Loucy (cell line): ENCODE data around the gene CACNG5.

Source experiments
- EZH2phosphoT487 ChIP-seq: fragments of 200-600 bp; IDR thresholded peaks from 2 replicates; pipeline ENCODE4 v1.6.1; 2018; ENCODE audit warnings: antibody characterized with exemption, mild to moderate bottlenecking, moderate library complexity, borderline replicate concordance
- TF ChIP-seq, protein P1 (sequence below): fragments of 200-600 bp; sonication (generic); conservative IDR thresholded peaks from 2 replicates; pipeline ENCODE4 v1.5.1; 2014; ENCODE audit warnings: mild to moderate bottlenecking, antibody characterized with exemption, low read length

GRCh38 chr17:66842505-66842904 lies 7.6 kb downstream of the CACNG5 start:
- TF ChIP-seq, protein P1, sequence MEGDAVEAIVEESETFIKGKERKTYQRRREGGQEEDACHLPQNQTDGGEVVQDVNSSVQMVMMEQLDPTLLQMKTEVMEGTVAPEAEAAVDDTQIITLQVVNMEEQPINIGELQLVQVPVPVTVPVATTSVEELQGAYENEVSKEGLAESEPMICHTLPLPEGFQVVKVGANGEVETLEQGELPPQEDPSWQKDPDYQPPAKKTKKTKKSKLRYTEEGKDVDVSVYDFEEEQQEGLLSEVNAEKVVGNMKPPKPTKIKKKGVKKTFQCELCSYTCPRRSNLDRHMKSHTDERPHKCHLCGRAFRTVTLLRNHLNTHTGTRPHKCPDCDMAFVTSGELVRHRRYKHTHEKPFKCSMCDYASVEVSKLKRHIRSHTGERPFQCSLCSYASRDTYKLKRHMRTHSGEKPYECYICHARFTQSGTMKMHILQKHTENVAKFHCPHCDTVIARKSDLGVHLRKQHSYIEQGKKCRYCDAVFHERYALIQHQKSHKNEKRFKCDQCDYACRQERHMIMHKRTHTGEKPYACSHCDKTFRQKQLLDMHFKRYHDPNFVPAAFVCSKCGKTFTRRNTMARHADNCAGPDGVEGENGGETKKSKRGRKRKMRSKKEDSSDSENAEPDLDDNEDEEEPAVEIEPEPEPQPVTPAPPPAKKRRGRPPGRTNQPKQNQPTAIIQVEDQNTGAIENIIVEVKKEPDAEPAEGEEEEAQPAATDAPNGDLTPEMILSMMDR = no peak
- no peak for TF ChIP-seq EZH2phosphoT487
